HepG2 (cell line): ENCODE measurements around the gene PARP14. TPM values are rescaled to one million over a fixed set of nuclear protein-coding genes. Genes with fewer than 3 reads are reported as not detected.

Experiments
- ATAC-seq: fragments of 200-7000 bp; cut with Tn5 transposase; 3 replicates; pipeline ENCODE4 v1.9.1; 2020; ENCODE audit warnings: mild to moderate bottlenecking, moderate library complexity
- BruUV-seq: library from RNA; stranded (reverse); fragments of 400-500 nt; replicated peaks from 2 replicates; lab custom pipeline; 2021; lab: Mats Ljungman, UMichigan
- CTCF ChIA-PET: fragments of 300-600 bp; formaldehyde crosslinking; extraction: SDS; loops from one replicate; lab custom pipeline; 2021; ENCODE audit warnings: low total read pairs, inconsistent platforms, low intra/inter-chr PET ratio; lab: Yijun Ruan, JAX
- POLR2A ChIA-PET: fragments of 350-600 bp; sonication (Branson Sonifier 250); formaldehyde crosslinking; loops from one replicate; lab custom pipeline; 2020; ENCODE audit warnings: antibody characterized with exemption, inconsistent platforms; lab: Yijun Ruan, JAX
- DNase-seq: peaks from one replicate; pipeline ENCODE4 v3.0.0-alpha.2; 2015; ENCODE audit warnings: low spot score
- FAIRE-seq: peaks from 3 replicates; lab custom pipeline; 2011; peaks lifted over from hg19 to GRCh38; lab: Jason Lieb, UNC
- H2AFZ ChIP-seq: one replicate; pipeline ENCODE4 v1.6.1; 2011; ENCODE audit warnings: low read length, inconsistent platforms
- H3K27ac ChIP-seq: fragments of 300-600 bp; 3 replicates; pipeline ENCODE4 v1.8.0; 2011; ENCODE audit warnings: mixed run types, mild to moderate bottlenecking, mixed read lengths, low read length, inconsistent platforms; ENCODE audit not compliant: insufficient read depth; ENCODE audit errors: extremely low read length
- H3K27me3 ChIP-seq, 2 experiments: fragments of 200-600 bp in 1 of 2; 2 replicates in 1 of 2; 3 replicates in 1 of 2; pipeline versions ENCODE4 v1.6.0 to v1.8.0; 2011; ENCODE audit warnings: low read length in 2 of 2, mild to moderate bottlenecking in 2 of 2, moderate library complexity in 2 of 2, inconsistent platforms in 1 of 2; ENCODE audit not compliant: insufficient read depth in 2 of 2, control insufficient read depth in 1 of 2
- H3K36me3 ChIP-seq, 2 experiments: fragments of 200-600 bp in 1 of 2; replicated peaks in 1 of 2; 2 replicates in 1 of 2; 3 replicates in 1 of 2; pipeline versions ENCODE4 v1.5.1 to v1.8.0; 2011; ENCODE audit warnings: low read length in 2 of 2, inconsistent platforms in 1 of 2; ENCODE audit not compliant: insufficient read depth in 2 of 2, control insufficient read depth in 1 of 2
- H3K4me1 ChIP-seq: 2 replicates; pipeline ENCODE4 v1.5.1; 2012; ENCODE audit warnings: low read length, inconsistent platforms; ENCODE audit not compliant: insufficient read depth
- H3K4me2 ChIP-seq: 2 replicates; pipeline ENCODE4 v1.6.0; 2011; ENCODE audit warnings: low read depth, low read length, inconsistent platforms
- H3K4me3 ChIP-seq, 3 experiments: fragments of 200-600 bp in 1 of 3; sonication (generic), shearing (Covaris generic) in 1 of 3; replicated peaks in 1 of 3; 2 replicates each; pipeline ENCODE4 v1.5.1; 2011 to 2016; ENCODE audit warnings: low read length in 3 of 3, inconsistent platforms in 2 of 3, low read depth in 2 of 3, mild to moderate bottlenecking in 2 of 3, control low read depth in 1 of 3, mixed read lengths in 1 of 3; ENCODE audit not compliant: insufficient read depth in 1 of 3
- H3K79me2 ChIP-seq: one replicate; pipeline ENCODE4 v1.6.1; 2011; ENCODE audit warnings: low read length, inconsistent platforms; ENCODE audit not compliant: insufficient read depth
- H3K9ac ChIP-seq: 2 replicates; pipeline ENCODE4 v1.6.0; 2011; ENCODE audit warnings: mild to moderate bottlenecking, low read depth, low read length, inconsistent platforms; ENCODE audit not compliant: insufficient read depth
- H3K9me3 ChIP-seq: 2 replicates; pipeline ENCODE4 v1.5.1; 2012; ENCODE audit warnings: mild to moderate bottlenecking, low read length
- H4K20me1 ChIP-seq: 2 replicates; pipeline ENCODE4 v1.6.0; 2011; ENCODE audit warnings: inconsistent platforms, mild to moderate bottlenecking, low read length, moderate library complexity; ENCODE audit not compliant: insufficient read depth
- FOSL2 ChIP-seq: sonication (generic); formaldehyde crosslinking; IDR thresholded peaks from 2 replicates; pipeline ENCODE4 v1.4.0; 2020; ENCODE audit warnings: missing genetic modification reagents
- KLF12 ChIP-seq: sonication (generic); formaldehyde crosslinking; IDR thresholded peaks from 2 replicates; pipeline ENCODE4 v1.4.0; 2020; ENCODE audit warnings: missing genetic modification reagents, borderline replicate concordance
- KLF16 ChIP-seq, 2 experiments: sonication (generic) in 1 of 2; formaldehyde crosslinking in 1 of 2; IDR thresholded peaks; 2 replicates each; pipeline versions ENCODE4 v1.6.1 to v1.8.0; 2016 to 2023; ENCODE audit warnings: missing genetic modification reagents in 2 of 2, missing compliant biosample characterization in 1 of 2
- MED1 ChIP-seq: sonication (generic); formaldehyde crosslinking; IDR thresholded peaks from 2 replicates; pipeline ENCODE4 v1.4.0; 2020; ENCODE audit warnings: missing genetic modification reagents
- NFE2 ChIP-seq: sonication (generic); formaldehyde crosslinking; IDR thresholded peaks from 2 replicates; pipeline ENCODE4 v1.4.0; 2020; ENCODE audit warnings: missing genetic modification reagents
- NR3C1 ChIP-seq: sonication (generic); formaldehyde crosslinking; IDR thresholded peaks from 2 replicates; pipeline ENCODE4 v1.4.0; 2020; ENCODE audit warnings: missing genetic modification reagents
- PAWR ChIP-seq: sonication (generic); formaldehyde crosslinking; IDR thresholded peaks from 2 replicates; pipeline ENCODE4 v1.4.0; 2020; ENCODE audit warnings: missing genetic modification reagents, mild to moderate bottlenecking, borderline replicate concordance
- PAXIP1 ChIP-seq: sonication (generic); formaldehyde crosslinking; conservative IDR thresholded peaks from 2 replicates; pipeline ENCODE4 v1.4.0; 2020; ENCODE audit warnings: mild to moderate bottlenecking, missing genetic modification reagents, moderate library complexity
- POGK ChIP-seq: sonication (generic); formaldehyde crosslinking; conservative IDR thresholded peaks from 2 replicates; pipeline ENCODE4 v1.8.0; 2022; ENCODE audit warnings: mild to moderate bottlenecking, moderate library complexity, missing genetic modification reagents
- RBFOX2 ChIP-seq: fragments of 200-400 bp; formaldehyde crosslinking; IDR thresholded peaks from 2 replicates; pipeline ENCODE4 v1.6.1; 2017; ENCODE audit warnings: low read depth, mild to moderate bottlenecking, low read length
- SKIL ChIP-seq: sonication (generic); formaldehyde crosslinking; IDR thresholded peaks from 2 replicates; pipeline ENCODE4 v1.8.0; 2022; ENCODE audit warnings: missing genetic modification reagents, mild to moderate bottlenecking, moderate library complexity, borderline replicate concordance
- SSRP1 ChIP-seq: IDR thresholded peaks from 2 replicates; pipeline ENCODE4 v1.6.1; 2016; ENCODE audit warnings: control low read depth
- ZNF564 ChIP-seq: sonication (generic); formaldehyde crosslinking; IDR thresholded peaks from 2 replicates; pipeline ENCODE4 v1.8.1; 2023; ENCODE audit warnings: mild to moderate bottlenecking, missing genetic modification reagents
- ZNF766 ChIP-seq: sonication (generic); formaldehyde crosslinking; IDR thresholded peaks from 2 replicates; pipeline ENCODE4 v1.5.0; 2020; ENCODE audit warnings: missing genetic modification reagents, borderline replicate concordance
- ZNF782 ChIP-seq: sonication (generic); formaldehyde crosslinking; IDR thresholded peaks from 2 replicates; pipeline ENCODE4 v1.4.0; 2020; ENCODE audit warnings: missing genetic modification reagents, mild to moderate bottlenecking, borderline replicate concordance
- ZNF816 ChIP-seq: sonication (generic); formaldehyde crosslinking; IDR thresholded peaks from 2 replicates; pipeline ENCODE4 v1.8.0; 2022; ENCODE audit warnings: missing genetic modification reagents, mild to moderate bottlenecking, borderline replicate concordance
- ZSCAN12 ChIP-seq: sonication (generic); formaldehyde crosslinking; IDR thresholded peaks from 2 replicates; pipeline ENCODE4 v1.9.0; 2021; ENCODE audit warnings: mild to moderate bottlenecking, missing genetic modification reagents
- WGBS: methylation state at CpG from one replicate; pipeline ENCODE4 v1.1.6; 2017; ENCODE audit warnings: low lambda C conversion rate; 5-methylcytosine and 5-hydroxymethylcytosine counted together
- in situ Hi-C: cut with HindIII; loops from 2 replicates; pipeline ENCODE4 v1.10.0; 2017; ENCODE audit warnings: low pct_unique_long_range_greater_than_20kb; ENCODE audit not compliant: extremely low pct_ligation_motif_present
- intact Hi-C: fragments of 100-400 bp; cut with micrococcal nuclease; formaldehyde crosslinking; loops from one replicate; pipeline ENCODE4 v1.10.0; 2022; ENCODE audit not compliant: unreplicated experiment
- polyA plus RNA-seq, 8 experiments: library from polyadenylated mRNA; depleted of rRNA in 3 of 8; stranded (reverse) in 7 of 8; unstranded in 1 of 8; fragments of >200 nt; fragmentation: Illumina TruSeq in 4 of 8; extraction: Trizol in 4 of 8; gene quantifications; 2 replicates each; pipeline versions ENCODE4 v1.2.1 to v1.2.3, GENCODE V29; 2011 to 2016; ENCODE audit warnings: low read depth in 4 of 8, missing spikeins in 1 of 8, mixed read lengths in 1 of 8; ENCODE audit not compliant: insufficient read depth in 1 of 8
- total RNA-seq, 5 experiments: library from RNA; depleted of rRNA; stranded (reverse); fragments of >200 nt; fragmentation: Illumina TruSeq; extraction: Trizol; gene quantifications; 2 replicates each; pipeline ENCODE4 v1.2.3, GENCODE V29; 2016; ENCODE audit warnings: low read depth in 1 of 5

Gene PARP14
- total and polyA plus RNA-seq, 2 of the 13 experiments (the other 11 are each of a cell fraction or from before 2014, with no cell fraction given): 9.0 to 19.1 TPM

GRCh38 chr3:122688996-122689395, 8.4 kb downstream of the PARP14 start (continued):
- no peak for TF ChIP-seq PAWR

GRCh38 chr3:122689587-122689986, 8.9 kb downstream of the PARP14 start:
- peak; percentile 58 for DNase-seq
- TF ChIP-seq ZNF564 (CRISPR knock-in tag): no peak
- TF ChIP-seq ZNF782: no peak
- peak; percentile 41; the same call in 1 of the 2 replicates for TF ChIP-seq PAXIP1 (CRISPR knock-in tag)
- no peak for TF ChIP-seq RBFOX2
- TF ChIP-seq ZNF816 (CRISPR knock-in tag): no peak
- no peak for TF ChIP-seq NR3C1 (CRISPR knock-in tag)
- TF ChIP-seq KLF12: no peak
- no peak for TF ChIP-seq ZNF766 (CRISPR knock-in tag)
- no peak for TF ChIP-seq ZSCAN12
- no peak for TF ChIP-seq SSRP1
- no peak for TF ChIP-seq SKIL (CRISPR knock-in tag)
- TF ChIP-seq FOSL2 (CRISPR knock-in tag): peak; percentile 97
- TF ChIP-seq MED1 (CRISPR knock-in tag): no peak
- TF ChIP-seq POGK (CRISPR knock-in tag): no peak
- 0 out of 4 replicates have a peak, but pooled peaks of 1 of the 2 experiments have one; percentile 29 for TF ChIP-seq KLF16 (CRISPR knock-in tag; IDR thresholded peaks at IDR 0.05)
- TF ChIP-seq NFE2: no peak

More at GRCh38 chr3:122689587-122689986, 8.9 kb downstream of the PARP14 start:
- H3K27ac ChIP-seq: no peak overlapping the region
- H2AFZ ChIP-seq: no peak overlapping the region
- FAIRE-seq (no peak), ATAC-seq (peak; percentile 40)
- H3K9me3 ChIP-seq: no peaks in the 10 kb centered on the region
- no peak overlapping the region for H3K4me3 ChIP-seq
- H3K79me2 ChIP-seq: no peaks in the 10 kb centered on the region
- CTCF ChIA-PET: no interaction called here
- no peak overlapping the region for H3K9ac ChIP-seq
- H4K20me1 ChIP-seq: no peaks in the 10 kb centered on the region
- intact Hi-C loops: no loop called here
- H3K4me2 ChIP-seq: no peak overlapping the region; the same call in 1 of the 2 replicates
- H3K4me1 ChIP-seq: peaks cover 49% of the 10 kb centered on the region
- BruUV-seq: no TSS peak
- in situ Hi-C loops: loop anchor here (25.0 kb wide), 1 partner anchor 1127 kb away; the partner anchor contains the start of gene ARGFX
- H3K36me3 ChIP-seq: peaks cover 0 to 7% of the 10 kb centered on the region in 2 experiments; a peak in 2 of 5 replicates
- WGBS: 67% methylated on average over 2 of the region's 2 CpGs
- POLR2A ChIA-PET: interaction anchor here (1.0 to 1.1 kb wide), 2 partner anchors 10 to 20 kb away, joined by 3 to 6 read pairs; partner anchors contain the start of gene PARP14
- H3K27me3 ChIP-seq: no peaks in the 10 kb centered on the region
